IPS-NIHi11 (cell line): ENCODE data around the gene SEMA5A.

Experiments
- DNase-seq: peaks from one replicate; pipeline ENCODE4 v3.0.0; 2012; ENCODE audit warnings: mixed read lengths, low spot score

SEMA5A gene

GRCh38 chr5:9395706-9396105 is 150.2 kb downstream of the SEMA5A start:
- DNase-seq, result no peak

DNA sequence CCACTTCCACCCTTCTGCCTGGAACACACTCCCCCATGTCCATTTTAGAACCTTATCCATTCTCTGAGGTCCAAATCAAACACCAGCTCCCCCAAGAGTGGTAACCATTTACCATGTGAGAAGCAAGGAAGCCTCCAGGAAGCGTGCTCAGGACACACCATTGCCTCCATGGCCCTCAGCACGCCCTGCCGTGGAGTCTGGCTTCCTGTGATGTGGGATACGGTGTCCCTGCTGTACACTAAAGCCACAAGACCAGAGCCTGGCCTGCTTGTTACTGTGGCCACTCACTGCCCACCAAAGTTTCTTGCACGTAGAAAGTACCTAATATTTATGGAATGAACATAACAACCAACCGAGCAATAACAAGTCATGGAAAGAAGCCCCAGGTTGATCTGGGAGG is 151.7 kb downstream of the SEMA5A start:
- DNase-seq, result no peak

DNA sequence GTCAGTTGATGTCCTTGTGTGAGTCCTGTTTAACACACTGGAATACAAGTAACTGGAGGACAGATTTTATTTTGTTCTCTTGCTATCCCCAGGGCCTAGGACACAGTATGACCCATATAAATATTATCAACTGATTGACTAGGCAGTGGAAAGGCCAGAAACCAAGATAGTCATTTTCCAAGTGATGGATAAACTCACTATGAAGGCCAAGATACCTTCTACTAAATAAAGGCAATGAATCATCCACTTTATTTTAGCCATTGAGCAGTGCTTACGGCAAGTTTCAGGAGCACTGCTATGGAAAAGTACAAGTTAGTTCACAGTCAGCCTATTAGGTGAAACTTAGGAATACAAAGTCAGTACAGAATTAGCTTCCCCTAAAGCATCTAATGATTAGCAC is 153.2 kb downstream of the SEMA5A start:
- no peak for DNase-seq

DNA sequence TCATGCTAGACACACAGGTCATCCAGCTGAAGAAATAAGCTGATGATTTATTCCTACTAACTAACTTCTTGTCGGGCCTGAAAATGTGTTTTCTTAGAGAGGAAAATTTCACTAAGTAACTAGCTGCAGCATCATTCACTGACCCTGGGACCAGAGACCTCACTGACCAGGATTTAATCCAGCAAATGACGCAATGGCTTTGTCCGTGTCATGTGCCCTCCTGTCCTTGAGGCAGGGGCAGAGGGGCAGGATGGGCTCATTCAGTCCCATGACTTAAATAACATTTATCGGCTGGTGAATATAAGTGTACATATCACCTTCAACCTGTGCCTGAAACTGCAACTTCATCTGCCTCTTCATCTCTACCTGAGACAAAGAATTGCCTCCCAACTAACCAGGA is 154.8 kb downstream of the SEMA5A start:
- DNase-seq, result no peak

- DNase-seq, result no peak
Measured at GRCh38 chr5:9390113-9390512, 155.8 kb downstream of the SEMA5A start.

- no peak for DNase-seq
Measured at GRCh38 chr5:9388941-9389674, 156.8 kb downstream of the SEMA5A start.

DNA sequence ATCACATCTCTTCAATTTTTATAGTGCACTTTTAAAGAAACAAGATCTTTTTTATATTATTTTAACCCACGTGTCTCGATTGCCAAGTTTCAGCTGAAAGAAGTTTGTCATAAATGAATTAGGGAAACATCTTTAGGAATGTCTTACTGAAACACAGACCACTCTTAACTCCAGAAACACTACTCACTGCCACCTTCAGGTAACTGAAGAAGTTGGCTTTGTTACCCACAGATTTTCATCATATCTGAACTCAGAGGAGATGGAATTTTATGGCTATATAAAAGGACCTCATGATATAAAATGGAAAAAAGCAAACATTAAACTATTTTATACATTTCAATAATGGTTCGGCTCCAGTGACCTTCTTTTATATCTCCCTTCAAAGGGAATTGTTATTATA is 158.0 kb downstream of the SEMA5A start:
- DNase-seq, result no peak

- no peak for DNase-seq
Measured at GRCh38 chr5:9386945-9387344, 158.9 kb downstream of the SEMA5A start.

GRCh38 chr5:9382522-9382921 is 163.4 kb downstream of the SEMA5A start:
- no peak for DNase-seq

GRCh38 chr5:9381464-9381863 is 164.4 kb downstream of the SEMA5A start:
- no peak for DNase-seq

GRCh38 chr5:9380109-9380508 is 165.8 kb downstream of the SEMA5A start:
- DNase-seq, result no peak

DNA sequence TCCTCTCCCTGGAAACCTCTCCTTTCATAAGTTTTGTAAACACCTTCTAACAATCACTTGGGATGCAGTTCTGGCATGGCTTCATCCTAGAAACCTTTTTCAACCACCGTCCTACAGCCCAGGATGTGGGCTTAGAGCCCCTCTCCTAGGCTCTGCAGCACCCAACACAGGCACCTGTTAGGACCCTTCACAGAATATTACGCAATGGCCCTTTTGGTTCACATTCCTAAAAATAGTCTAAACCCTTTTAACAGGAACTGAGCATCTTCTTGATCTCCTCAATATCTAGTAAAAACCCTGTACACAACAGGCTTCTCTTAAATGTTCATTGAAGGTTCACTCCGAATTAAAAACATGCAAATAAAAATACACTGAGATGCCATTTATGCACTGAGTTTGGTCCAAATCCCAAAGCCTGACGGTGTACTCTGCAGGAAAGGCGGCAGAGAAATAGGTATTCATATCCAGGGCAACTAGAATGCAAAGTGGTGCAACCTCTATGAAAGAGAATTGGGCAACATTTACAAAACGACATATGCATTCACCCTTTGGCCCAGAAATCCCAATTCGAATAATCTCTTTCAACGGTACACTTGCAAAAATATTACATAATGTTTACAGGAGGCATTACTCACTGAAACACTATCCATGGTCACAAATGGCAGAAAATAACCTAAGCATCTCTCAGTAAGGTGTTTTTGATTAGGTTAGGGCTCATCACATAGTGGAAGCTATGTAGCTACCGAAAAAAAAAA is 169.3 kb downstream of the SEMA5A start:
- no peak for DNase-seq

- DNase-seq, result no peak
Measured at GRCh38 chr5:9375756-9376155, 170.1 kb downstream of the SEMA5A start.

DNA sequence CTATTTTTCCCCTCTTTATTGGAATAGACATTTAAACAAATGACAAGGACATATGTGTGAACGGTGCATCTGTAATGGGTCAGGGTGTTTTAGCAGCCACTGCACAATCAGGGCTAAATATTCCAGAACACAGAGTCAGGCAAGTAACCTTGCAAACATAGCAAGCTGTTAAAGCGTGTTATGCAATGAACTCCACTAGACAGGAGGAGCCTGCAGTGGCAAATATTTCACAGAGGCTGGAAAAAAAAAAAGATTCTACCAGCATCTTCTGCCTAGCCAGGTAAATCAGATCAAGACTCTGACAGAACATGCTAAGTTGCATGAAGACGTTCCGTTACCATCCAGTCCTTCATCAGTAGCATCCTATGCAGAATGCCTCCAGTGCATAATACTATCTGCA is 171.8 kb downstream of the SEMA5A start:
- DNase-seq, result no peak

GRCh38 chr5:9373571-9373970 is 172.3 kb downstream of the SEMA5A start:
- DNase-seq, result no peak

- no peak for DNase-seq
Measured at GRCh38 chr5:9370256-9370655, 175.6 kb downstream of the SEMA5A start.

- DNase-seq, result no peak
Measured at GRCh38 chr5:9365512-9365911, 180.4 kb downstream of the SEMA5A start.

DNA sequence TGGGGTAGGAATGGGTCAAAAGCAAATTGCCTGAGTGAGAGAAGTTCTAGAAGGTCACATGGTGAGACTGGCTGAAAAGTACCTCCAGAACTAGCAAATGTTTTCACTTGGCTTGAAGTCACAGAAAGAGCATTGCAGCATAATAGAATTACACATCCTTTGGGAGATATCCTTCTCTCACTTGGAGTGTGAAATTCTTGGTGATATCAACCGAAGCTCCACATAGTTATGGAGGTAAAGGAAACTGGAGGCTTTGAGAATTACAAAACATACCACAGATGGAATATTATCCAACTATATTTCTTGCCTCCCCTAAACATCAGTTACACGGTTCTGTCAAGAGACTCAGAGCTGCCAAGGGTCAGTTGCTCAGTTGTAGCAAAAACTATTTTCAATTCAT is 182.4 kb downstream of the SEMA5A start:
- no peak for DNase-seq

DNA sequence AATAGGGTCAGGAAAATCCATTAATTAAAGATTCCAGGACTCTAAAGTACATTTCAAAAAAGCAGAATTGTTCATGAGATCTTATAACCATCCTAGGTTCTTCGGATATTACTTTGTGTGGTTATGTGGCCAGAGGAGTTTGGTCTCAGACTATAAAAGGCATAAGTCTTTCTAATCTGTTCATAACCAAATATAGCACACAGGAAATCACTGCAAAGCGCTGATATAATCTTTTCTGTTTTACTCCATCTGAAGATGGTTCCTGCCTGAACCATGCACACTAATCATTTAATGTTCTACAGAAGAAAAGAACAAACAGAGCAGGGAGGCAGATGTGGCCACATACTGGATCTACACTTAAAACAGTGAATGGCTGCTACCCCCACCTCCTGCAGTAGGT is 182.8 kb downstream of the SEMA5A start:
- no peak for DNase-seq

GRCh38 chr5:9362600-9362999 is 183.3 kb downstream of the SEMA5A start:
- no peak for DNase-seq

- DNase-seq, result peak; percentile 65
Measured at GRCh38 chr5:9361835-9362234, 184.0 kb downstream of the SEMA5A start.

- no peak for DNase-seq
Measured at GRCh38 chr5:9358961-9359685, 186.8 kb downstream of the SEMA5A start.

GRCh38 chr5:9356351-9356825 is 189.5 kb downstream of the SEMA5A start:
- no peak for DNase-seq
